Activated CD4-positive, alpha-beta T cell treated with anti-CD3 and anti-CD28 coated beads for 4 hours (primary cell): ENCODE data around the gene ABCC8.

Source experiments
- DNase-seq, 2 donors: peaks; one replicate each; pipeline ENCODE4 v3.0.0-alpha.2; 2020

Gene ABCC8

DNA sequence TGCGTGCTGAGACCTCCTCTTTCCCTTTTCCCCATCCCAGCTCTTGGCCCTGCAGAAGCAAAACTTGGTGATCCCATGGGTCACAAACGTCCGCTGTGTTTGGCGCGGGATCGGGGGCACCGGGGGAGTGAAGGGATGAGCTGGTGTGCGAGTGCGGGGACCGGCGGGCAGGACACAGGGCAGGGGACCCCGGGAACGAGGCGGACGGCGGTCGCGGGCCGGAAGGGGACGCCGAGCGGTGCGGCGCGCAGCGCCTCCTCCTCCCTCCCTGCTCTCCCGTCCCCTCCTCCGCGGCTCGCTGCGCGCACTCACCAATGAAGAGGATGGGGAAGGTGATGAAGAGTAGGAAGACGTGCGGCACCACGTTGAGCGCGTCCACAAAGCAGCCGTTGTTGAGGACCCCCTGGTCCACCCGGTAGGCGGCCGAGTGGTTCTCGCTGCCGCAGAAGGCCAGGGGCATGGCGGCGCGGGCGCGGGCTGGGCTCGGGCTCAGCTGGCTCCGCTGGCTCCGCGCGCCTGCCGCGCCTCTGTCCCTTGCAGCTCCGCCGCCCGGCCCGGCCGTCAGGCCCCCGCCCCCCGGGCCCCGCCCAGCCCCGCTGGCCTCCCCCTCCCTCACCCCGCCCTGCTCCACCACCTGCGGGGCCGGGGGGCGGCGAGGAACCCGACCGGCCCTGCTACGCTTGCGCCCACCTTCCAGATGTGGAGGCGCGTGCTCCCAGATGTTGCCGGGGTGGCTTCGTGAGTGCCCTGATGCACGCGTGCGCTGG lies at the start of gene ABCC8:
Gene ABCC8, minus strand, starts transcription at position 529 of the 767 bp plus-strand sequence. Its CDS starts 69 bp downstream, at position 460.
- no peak for DNase-seq

DNA sequence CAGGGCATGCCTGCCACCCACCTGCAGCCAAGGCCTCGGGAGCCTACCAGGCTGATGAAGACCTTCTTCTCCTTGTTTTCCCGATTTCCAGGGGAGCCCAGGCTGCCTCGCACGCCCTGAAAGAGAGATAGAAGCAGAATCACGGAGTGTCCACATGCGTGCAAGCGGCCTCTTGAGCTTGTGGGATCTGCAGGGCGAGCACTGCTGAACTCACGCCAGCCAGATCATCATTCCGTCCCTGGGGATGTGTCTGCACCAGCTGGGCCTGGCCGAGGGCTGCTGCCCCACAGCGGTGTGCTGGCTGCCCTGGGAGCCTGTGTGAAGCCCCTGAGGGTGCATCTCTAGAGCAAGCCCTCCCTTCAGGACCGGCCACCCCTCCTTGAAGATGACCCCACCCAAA lies 49.7 kb upstream of the ABCC8 start:
- no peak for DNase-seq

DNA sequence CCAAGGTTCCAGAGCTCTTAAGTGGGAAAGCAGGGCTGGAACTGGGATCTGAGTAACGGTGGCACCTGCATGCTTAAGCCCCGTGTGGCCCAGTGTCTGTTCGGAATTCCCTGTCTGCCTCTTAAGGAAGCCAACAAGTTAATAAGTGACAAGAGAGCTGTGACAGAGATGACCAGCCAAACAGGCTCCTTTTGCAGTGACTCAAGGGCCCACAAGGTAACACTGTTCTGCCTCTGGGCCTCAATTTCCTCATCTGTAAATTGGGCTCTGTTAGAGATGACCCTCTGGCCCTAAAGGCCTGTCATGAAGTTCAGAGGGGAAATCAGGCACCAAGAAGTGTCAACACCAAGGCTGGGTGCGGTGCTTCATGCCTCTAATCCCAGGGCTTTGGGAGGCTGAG lies 48.9 kb upstream of the ABCC8 start:
- DNase-seq = no peak

DNA sequence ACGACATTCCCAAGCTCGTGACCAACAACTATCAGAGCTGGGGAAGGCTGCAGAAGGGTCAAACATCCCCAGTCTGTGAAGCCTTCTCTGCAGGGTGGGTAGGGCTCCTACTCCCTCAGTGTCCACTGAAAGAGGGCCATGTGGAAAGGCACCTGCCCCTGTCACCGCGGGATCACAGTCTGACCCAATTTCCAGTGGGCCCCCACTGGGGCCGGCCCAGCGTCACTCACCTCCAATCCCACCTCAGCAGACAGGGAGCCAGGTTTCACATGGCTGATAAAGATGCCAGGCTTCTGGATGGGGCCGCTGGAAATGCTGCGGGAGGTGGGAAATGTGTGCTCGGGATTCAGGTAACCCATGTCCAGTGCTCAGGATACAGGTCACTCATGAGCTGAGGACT lies 47.6 kb upstream of the ABCC8 start:
- DNase-seq = no peak

DNA sequence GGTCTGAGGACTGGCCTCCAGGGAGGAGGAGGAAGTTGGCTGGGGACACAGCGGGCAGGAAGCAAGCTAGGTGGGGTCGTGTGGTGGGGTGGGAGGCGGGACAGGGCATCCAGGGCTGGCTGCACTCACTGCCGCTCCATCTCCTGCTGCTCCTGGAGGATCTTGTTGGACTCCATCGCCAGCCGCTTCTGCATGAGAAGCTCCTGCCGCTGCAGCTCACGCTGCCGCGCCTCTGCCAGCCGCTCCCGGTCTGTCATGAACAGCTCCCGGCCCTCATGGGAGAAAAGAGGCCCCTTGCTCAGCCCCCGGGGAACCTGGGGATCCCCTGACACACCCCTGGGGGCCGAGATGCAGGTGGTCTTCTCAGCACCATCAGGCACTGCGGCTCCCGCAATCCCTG lies 46.0 kb upstream of the ABCC8 start:
- DNase-seq = no peak

DNA sequence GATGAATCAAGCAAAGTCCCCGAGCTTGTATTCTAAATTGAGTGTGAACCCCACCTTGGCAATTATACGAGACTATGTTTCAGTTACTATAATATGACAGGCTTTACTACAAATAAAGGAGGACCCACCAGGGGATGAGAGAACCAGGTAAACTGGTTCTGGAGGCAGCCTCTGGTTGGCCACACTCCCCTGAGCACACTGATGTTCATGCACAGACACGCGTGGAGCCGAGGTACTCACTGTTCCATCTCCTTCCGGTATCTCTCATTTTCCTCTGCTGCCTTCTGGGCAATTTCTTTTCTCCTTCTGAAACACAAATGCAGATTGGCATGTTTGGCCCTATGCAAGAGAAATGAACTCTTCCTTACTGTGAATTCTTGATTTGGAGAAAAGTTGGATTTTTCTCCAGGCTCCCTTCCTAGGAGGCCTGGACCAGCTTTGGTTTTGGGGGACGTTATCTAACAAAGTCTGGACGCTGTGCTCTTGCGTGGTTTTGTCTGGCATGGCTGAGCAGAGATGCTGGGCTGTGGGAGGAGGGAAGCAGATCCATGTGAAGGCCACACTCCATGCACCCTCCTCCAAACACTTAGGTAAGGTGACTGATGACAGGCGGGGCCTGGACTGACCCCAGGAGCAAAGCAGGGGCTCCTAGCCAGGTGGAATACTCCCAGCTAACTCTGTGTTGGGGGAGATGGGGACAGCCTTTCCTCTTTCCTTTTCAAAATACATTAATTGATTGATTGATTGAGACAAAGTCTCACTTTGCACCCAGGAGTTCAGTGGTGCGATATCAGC lies 44.7 kb upstream of the ABCC8 start:
- no peak for DNase-seq

DNA sequence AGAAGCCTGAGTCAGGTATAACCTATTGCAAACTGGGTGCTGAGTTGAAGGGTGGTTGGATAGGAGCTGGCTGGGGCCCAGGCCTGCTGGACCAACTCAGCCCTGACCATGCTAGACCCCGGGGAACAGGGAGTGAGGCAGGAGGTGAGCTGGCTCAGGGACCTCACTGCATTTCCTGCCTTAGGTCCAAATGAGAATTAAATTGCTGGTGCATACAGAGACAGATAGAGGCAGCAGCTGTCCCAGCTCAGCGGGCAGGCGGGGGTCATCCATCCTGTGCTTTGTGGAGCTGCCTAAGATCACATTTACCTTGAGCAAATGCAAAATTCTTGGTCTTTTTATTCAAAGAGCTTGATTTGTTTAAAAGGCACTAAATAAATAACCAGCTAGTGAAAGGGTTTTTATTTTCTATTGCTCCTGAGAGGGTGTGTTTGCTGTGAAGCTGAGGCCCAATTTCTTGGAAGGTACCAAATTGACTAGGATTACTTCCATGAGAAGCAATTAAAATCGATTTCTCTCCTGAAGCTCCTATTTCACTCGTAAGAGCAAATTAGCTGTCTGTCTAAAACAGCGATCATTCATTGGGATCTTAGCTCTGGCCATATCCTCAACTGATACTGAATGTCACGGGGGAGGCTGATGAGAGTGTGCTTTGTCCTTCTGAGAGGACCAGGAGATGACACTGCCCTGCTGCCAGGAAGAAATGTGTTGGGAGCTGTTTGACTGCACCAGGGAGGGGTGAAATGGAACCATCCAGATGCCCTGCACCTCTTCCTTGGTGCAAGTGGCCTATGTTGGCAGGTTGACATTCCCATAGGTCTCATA lies 42.6 kb upstream of the ABCC8 start:
- no peak for DNase-seq

DNA sequence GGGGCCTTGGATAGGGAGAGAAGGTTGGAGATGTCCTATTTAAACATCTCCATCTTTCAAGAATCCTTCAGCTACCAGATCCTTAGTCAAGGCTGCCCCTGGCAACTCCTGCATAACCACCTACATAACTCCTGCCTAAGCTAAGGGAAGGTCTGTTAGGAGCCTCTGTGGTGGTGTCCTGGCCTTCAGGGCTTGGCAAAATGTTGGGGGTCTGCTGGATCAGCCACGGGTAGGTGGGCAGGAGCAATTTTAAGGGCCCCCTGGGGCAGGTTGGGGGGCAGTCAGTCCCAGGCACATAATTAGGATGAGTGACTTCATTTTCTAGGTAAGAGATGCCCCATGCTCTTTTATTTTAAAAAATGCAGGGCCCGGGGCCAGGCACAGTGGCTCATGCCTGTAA lies 41.7 kb upstream of the ABCC8 start:
- DNase-seq = no peak

DNA sequence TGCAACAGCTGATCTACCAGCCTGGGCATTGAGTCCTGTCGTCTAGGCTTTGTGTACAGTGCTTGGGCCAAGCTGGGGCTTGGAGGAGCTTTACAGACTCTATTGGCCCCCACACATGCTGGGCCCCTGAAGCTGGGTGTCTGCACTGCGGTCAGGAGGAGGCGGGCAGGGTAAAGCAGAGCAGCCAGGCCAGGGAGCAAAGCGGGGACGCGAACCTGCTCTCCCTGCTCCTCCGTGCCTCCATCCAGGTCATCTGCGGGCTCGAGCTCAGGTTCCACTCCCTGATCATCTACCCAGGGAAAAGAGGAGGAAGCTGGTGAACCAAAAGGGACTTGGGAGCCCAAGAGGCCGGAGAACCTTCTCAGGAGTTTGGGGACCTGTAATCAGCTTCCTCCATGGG lies 40.5 kb upstream of the ABCC8 start:
- DNase-seq = no peak

DNA sequence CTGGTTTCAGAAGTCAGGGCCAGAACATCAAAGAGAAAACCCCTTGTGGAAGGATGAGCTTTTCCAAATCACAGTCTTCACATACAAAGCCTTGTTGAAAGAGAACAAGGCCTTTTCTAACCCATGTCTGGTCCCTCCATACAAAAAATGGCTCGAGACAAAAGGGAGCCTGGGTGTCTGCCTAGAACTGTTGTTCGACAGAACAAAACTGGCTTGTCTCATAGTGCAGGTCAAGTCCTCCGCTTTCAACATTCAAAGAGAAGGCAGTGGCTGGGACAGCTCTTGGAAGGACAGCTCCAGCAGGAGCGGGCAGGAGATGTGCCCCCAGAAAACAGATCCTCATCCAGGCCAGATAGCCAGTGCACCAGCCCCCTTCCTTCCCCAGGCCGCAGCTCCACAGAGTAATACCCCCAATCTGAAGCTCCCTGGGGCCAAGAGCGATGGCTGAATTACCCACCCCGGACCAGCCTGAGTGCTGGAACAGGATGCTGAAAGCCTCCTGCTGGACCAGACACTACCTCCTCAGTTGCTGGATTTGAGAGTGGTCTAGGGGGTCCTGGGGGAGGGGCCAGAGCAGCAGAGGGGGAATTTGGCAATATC lies 40.0 kb upstream of the ABCC8 start:
- DNase-seq = no peak

DNA sequence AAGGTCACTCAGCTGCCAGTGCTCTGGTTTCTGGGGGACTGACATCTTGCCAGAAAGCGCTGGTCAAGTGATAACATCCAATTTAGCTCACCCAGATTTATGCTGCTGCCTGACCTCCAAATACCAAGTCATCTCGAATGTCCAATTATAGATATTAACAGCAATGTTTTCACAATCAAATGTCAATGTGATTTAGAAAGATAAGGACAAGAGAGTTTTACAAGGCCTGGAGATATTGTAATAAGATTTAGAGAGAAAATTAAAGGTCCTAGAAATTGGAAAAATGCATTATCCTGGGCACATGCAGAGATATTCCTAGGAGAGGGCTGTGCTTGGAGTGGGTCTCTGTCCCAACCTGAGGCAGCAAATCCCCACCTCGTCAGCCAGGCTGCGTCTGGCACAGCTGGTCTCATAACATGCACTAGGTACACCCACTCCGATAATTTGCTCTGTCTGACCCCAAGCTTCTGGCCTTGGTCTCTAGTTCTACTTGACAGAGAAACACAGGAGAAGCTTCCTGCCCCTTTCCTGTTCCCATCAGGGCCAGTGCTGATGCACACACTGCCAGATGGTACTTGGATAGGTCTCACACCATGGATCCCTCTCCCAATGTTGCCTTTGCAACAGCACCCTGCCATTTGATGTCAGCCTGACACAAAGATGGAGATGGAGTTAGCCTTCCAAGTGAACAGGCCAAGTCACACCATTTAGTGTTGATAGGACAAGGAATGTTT lies 39.0 kb upstream of the ABCC8 start:
- no peak for DNase-seq

DNA sequence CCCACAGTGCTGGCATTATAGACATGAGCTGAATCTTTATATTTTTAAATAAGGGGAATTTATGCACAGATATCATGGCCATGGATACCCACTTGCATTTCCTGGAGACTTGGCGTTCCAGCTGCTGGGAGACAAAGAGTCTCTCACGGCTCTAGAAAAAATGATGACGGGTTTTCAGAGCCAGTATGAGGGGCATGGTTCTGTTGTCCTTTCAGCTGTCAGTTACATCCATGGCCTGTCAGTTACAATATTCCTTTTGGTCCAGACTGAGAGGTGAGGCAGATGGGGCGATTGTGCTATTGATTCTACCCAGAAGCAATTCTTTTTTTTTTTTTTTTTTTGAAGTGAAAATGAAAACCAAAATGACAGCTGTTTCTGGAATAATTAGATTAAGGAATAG lies 37.8 kb upstream of the ABCC8 start:
- no peak for DNase-seq

DNA sequence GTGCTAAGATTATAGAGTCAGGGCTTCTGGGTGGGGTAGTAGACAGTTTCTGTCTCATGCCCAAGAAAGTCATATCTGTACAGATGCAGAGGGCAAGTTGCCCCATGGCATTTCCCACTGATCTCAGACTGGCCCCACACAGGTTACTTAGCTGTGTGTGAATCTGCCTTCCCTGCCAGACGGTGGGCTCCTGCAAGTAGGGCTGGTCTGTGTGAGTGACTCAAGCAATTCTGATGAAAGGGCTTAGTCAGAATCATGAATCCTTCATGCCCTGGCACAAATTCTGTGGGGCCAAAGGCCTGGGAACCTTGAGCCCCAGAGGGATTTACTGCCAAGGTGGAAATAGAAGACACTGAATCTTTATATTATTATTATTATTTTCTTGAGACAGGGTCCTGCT lies 37.2 kb upstream of the ABCC8 start:
- no peak for DNase-seq

DNA sequence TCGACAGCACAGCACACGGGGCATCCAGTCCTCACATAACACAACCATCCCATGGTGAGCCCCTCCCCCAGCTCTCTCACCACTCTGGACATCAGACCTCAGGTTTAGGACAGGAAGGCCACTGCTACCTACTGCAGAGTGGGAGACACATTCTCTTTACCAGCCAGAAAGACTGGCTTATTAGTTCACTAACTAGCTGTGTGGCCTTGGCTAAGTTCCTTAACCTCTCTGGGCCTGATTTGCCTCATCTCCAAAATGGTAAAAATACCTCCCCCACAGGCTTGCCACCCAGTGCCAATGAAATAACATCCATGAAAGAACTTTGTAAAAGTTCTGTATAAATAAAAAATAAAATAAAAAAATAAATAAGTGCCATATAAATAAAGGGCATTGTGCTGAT lies 35.5 kb upstream of the ABCC8 start:
- DNase-seq = no peak

DNA sequence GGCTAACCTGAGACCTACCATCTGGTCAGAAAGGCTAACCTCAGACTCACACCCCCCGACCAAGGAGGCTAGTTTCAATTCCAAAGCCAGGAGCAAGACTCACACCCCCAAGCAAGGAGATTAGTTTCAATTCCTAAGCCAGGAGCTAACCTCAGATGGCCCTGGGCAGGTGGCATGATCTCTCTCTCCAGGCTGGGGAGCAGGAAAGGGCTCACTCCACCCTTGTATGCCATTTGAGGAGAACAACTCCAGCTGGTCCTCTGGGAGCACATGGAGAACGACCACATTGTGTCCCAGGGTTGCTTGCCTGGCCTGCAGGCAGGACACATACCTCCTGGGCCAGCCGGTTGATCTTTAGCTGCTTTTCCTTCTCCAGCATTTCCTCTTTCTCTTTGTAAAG lies 34.9 kb upstream of the ABCC8 start:
- no peak for DNase-seq

DNA sequence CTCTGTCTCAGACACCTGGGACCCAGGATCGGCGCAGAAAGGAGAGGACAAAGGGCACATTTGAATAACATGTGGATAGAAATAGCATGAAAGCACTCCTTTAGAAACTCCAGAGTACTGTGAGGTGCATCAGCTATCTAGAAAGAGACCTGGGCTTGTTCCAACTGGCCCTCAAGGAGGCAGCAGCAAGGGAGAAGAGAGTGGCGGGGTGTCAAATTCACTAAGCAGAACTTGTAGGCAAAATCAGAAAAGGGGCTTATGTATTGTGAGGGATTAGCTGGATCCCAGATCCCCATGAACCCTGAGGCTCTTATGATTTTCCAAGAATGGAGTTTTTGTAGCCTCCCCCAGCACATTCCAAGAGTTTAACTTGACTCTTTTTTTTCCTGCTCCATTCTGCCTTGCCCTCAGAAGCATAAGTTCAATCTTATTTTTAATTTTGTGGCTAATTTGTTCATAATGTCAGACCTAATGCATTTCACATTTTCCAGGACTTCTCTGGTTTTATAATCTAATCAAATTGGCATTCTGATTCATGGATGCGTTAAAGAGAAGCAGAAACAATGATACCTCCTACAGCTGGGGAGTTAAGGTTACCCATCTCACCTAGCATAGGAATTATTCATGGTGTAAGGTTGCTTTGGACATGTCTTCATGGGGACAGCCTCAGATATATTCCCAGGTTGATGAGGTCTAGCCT lies 34.0 kb upstream of the ABCC8 start:
- DNase-seq = no peak

DNA sequence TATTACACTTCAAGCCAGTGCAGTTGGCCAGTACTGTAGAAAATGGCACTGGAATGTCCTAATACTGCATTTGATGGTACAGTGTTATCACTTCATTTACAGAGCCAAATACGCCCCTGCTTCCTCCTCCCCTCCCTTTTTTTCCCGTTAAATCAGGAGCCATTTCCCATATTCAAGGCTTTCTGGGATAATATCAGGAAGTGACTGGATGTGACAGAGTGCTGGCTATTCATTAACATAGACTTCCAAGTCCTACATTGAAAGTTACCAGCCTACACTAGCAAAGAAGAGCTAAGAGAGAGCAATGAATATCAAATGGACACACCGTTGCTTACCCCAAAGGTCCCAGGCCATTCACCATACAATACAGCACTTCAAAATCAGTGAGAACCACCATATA lies 32.1 kb upstream of the ABCC8 start:
- DNase-seq = no peak

DNA sequence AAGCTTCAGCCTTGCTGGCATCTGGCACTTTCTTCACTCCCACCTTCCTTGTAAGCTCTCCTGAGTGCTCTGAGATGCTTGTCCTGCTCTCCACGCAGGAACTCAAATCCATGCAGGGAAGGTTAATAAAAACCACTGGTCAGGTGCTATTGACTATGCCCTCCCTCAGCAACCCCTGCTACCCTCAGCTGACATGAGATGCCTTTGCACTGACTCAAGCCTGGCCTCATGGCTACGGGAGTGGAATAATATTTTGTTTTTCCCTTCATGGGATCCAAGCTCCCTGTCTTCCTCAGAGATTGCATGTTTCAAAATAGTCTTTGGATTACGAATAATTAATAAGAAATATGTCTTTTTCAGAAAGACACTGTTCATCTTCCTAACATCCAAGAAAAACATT lies 31.7 kb upstream of the ABCC8 start:
- no peak for DNase-seq

DNA sequence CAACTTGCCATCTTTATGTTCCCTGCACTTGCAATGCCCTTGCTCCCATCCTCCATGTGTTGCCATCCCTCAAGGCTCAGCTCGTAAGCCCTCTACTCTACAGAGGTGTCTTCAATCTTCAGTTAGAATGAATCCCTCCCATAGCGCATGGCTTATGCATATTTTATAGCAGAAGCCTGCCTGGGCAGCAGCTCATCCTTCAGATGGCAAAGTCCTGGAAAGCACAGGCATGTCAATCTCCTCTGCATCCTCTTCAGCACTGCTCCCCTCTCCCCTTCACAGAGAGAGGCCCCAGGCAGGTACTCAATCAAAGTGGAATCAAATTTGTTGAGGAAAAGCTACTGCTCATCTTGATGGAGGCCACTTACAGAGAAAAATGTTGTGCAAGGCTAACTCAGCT lies 31.1 kb upstream of the ABCC8 start:
- DNase-seq = no peak

DNA sequence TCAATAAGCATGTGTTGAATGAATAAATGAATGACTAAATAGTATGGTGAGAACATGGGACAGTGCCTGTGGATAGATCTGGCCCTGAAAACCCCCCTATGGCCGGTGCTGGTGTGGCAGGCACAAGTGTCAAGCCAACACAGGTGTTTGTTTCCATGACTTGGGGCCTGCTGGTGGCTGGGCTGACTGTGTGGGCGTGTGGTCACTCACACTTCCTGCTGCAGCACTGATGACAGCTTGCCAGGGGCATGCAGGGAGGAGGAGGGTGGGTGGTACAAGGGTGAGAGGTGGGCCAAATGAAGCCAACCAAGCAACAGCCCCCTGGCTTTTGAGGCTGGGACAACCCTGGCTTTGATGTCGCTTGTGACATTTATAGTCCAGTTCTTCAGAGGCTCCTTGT lies 30.3 kb upstream of the ABCC8 start:
- DNase-seq = no peak

DNA sequence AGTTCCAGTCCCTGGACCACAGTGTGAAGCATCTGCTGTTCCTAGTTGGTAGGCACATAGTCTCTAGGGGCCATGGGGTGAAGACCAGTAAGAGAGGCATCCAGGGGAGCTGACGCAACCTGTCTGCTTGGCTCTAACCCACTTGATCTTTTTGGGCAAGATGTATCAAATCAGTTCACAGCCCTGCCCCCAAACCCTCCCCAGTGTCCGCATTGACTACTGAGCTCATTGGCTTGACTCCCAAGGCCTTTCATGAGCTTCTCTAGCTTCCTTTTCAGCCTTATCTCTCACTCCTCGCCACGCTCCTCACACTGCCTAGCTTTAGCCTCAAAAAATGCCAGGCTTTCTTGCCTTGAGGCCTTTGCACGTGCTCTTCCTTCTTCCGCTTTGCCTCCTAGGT lies 29.7 kb upstream of the ABCC8 start:
- no peak for DNase-seq

DNA sequence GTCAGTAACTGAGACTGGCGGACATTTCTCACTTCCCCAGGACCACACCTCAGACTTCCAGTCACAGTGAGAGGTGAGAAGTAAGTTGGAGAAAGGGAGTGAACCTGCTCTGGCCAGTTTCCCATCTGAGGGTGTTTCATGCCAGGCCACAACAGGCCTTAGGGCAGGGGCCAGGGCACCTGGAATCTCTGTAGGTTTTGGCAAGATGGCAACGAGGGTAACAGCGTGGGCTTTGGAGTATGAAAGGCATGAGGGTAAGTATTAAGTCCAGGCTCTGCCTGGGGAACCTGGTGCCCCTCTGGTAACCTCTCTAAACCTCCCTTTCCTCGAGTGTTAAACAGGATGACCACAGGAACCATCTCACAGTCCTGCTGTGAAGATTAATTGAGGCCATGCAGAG lies 28.5 kb upstream of the ABCC8 start:
- DNase-seq = no peak
